Neural cell (in vitro differentiated cells): ENCODE results near the gene ZNF778. TPM values are rescaled to one million over a fixed set of nuclear protein-coding genes. Genes with fewer than 3 reads are reported as not detected.
"Not testable (repeated sequence)": the region's sequence is repeated elsewhere in the genome, so short reads cannot be mapped to it uniquely, and the experiment has no call there.

Source experiments
- H2AFZ ChIP-seq: fragments of 200-600, 300-800 bp; sonication (generic), shearing (Covaris generic); 2 replicates; pipeline ENCODE4 v1.6.0; 2014; ENCODE audit warnings: low read depth, mild to moderate bottlenecking, antibody characterized with exemption, low read length, moderate library complexity
- H3F3A ChIP-seq: fragments of 200-600 bp; shearing (Covaris generic); 2 replicates; pipeline ENCODE4 v1.6.1; 2016; ENCODE audit warnings: mild to moderate bottlenecking, moderate library complexity, mixed read lengths, antibody characterized with exemption, low read length; ENCODE audit not compliant: insufficient read depth, poor library complexity, severe bottlenecking
- H3K27ac ChIP-seq: fragments of 200-600, 300-800 bp; sonication (generic), shearing (Covaris generic); 2 replicates; pipeline ENCODE4 v1.5.1; 2014; ENCODE audit warnings: mild to moderate bottlenecking, low read length, moderate library complexity
- H3K27me3 ChIP-seq: fragments of 300-800, 200-600 bp; sonication (generic), shearing (Covaris generic); 2 replicates; pipeline ENCODE4 v1.6.0; 2014; ENCODE audit warnings: mild to moderate bottlenecking, low read depth, low read length, moderate library complexity; ENCODE audit not compliant: insufficient read depth
- H3K36me3 ChIP-seq: fragments of 300-800, 200-600 bp; sonication (generic), shearing (Covaris generic); 2 replicates; pipeline ENCODE4 v1.5.1; 2014; ENCODE audit warnings: mild to moderate bottlenecking, antibody characterized with exemption, low read length, moderate library complexity; ENCODE audit not compliant: insufficient read depth
- H3K4me2 ChIP-seq: fragments of 300-800, 200-600 bp; sonication (generic), shearing (Covaris generic); 2 replicates; pipeline ENCODE4 v1.6.0; 2014; ENCODE audit warnings: mild to moderate bottlenecking, low read length
- H3K4me3 ChIP-seq: fragments of 300-800, 200-600 bp; sonication (generic), shearing (Covaris generic); 2 replicates; pipeline ENCODE4 v1.5.1; 2014; ENCODE audit warnings: mild to moderate bottlenecking, low read length, moderate library complexity
- H3K79me2 ChIP-seq: fragments of 200-600 bp; shearing (Covaris generic); replicated peaks from 2 replicates; pipeline ENCODE4 v1.6.0; 2014; ENCODE audit warnings: mild to moderate bottlenecking, low read length, moderate library complexity; ENCODE audit not compliant: insufficient read depth
- H3K9ac ChIP-seq: fragments of 300-800, 200-600 bp; sonication (generic), shearing (Covaris generic); 2 replicates; pipeline ENCODE4 v1.6.1; 2016; ENCODE audit warnings: mild to moderate bottlenecking, low read length, mixed read lengths
- H3K9me2 ChIP-seq: fragments of 200-600 bp; shearing (Covaris generic); 2 replicates; pipeline ENCODE4 v1.6.1; 2016; ENCODE audit warnings: mild to moderate bottlenecking, low read length, mixed read lengths; ENCODE audit not compliant: insufficient read depth
- H3K9me3 ChIP-seq: fragments of 200-600, 300-800 bp; sonication (generic), shearing (Covaris generic); 2 replicates; pipeline ENCODE4 v1.6.1; 2016; ENCODE audit warnings: mild to moderate bottlenecking, mixed run types, low read length, moderate library complexity, mixed read lengths
- H4K20me1 ChIP-seq: fragments of 200-600 bp; shearing (Covaris generic); 2 replicates; pipeline ENCODE4 v1.6.1; 2016; ENCODE audit warnings: mild to moderate bottlenecking, mixed run types; ENCODE audit not compliant: insufficient read depth
- CTCF ChIP-seq: fragments of 450-650 bp; IDR thresholded peaks from 2 replicates; pipeline ENCODE4 v1.5.1; 2014; ENCODE audit warnings: antibody characterized with exemption, mild to moderate bottlenecking, moderate library complexity; ENCODE audit not compliant: poor library complexity, severe bottlenecking
- EP300 ChIP-seq: fragments of 450-650 bp; conservative IDR thresholded peaks from 2 replicates; pipeline ENCODE4 v1.6.1; 2014; ENCODE audit warnings: antibody characterized with exemption, mild to moderate bottlenecking, moderate library complexity; ENCODE audit not compliant: poor library complexity, severe bottlenecking
- MXI1 ChIP-seq: fragments of 450-650 bp; conservative IDR thresholded peaks from 2 replicates; pipeline ENCODE4 v1.6.1; 2014; ENCODE audit warnings: antibody characterized with exemption, mild to moderate bottlenecking; ENCODE audit not compliant: poor library complexity, severe bottlenecking
- POLR2AphosphoS5 ChIP-seq: IDR thresholded peaks from 2 replicates; pipeline ENCODE4 v1.6.1; 2012
- RAD21 ChIP-seq: fragments of 450-650 bp; conservative IDR thresholded peaks from 2 replicates; pipeline ENCODE4 v1.6.1; 2014; ENCODE audit warnings: antibody characterized with exemption, mild to moderate bottlenecking, moderate library complexity
- SMC3 ChIP-seq: fragments of 450-650 bp; conservative IDR thresholded peaks from 2 replicates; pipeline ENCODE4 v1.6.1; 2014; ENCODE audit warnings: antibody characterized with exemption, mild to moderate bottlenecking, moderate library complexity; ENCODE audit not compliant: poor library complexity
- TAF1 ChIP-seq: IDR thresholded peaks from 2 replicates; pipeline ENCODE4 v1.6.1; 2012; ENCODE audit warnings: low read depth
- polyA plus RNA-seq: library from polyadenylated mRNA; depleted of rRNA; stranded (reverse); fragments of >200 nt; gene quantifications from 2 replicates; pipeline ENCODE4 v1.2.3, GENCODE V29; 2014

ZNF778 gene
- polyA plus RNA-seq, 1 donor from 2014 or later: 14.7 TPM

- H3K9ac ChIP-seq: no peak overlapping the region
- no peak overlapping the region for H2AFZ ChIP-seq
Observed at GRCh38 chr16:89187032-89187769, 30.3 kb upstream of the ZNF778 start.

GRCh38 chr16:89187770-89188392, 29.6 kb upstream of the ZNF778 start:
- Histone ChIP-seq H2AFZ (no peak overlapping the region), H3F3A (no peaks in the 10 kb centered on the region), H3K4me2 (no peak overlapping the region), H3K9me2 (no peaks in the 10 kb centered on the region), H4K20me1 (no peaks in the 10 kb centered on the region), H3K36me3 (no peaks in the 10 kb centered on the region), H3K4me3 (no peak overlapping the region), H3K27ac (no peak overlapping the region), H3K9me3 (no peaks in the 10 kb centered on the region), H3K79me2 (no peaks in the 10 kb centered on the region), H3K27me3 (peaks cover 21% of the 10 kb centered on the region), H3K9ac (no peak overlapping the region)
- TF ChIP-seq MXI1 (no peak), EP300 (no peak)

More at GRCh38 chr16:89187032-89187769, 30.3 kb upstream of the ZNF778 start:
- Histone ChIP-seq H3K9me3 (no peaks in the 10 kb centered on the region), H3K4me3 (no peak overlapping the region), H3K9me2 (no peaks in the 10 kb centered on the region), H3K4me2 (no peak overlapping the region), H3K79me2 (no peaks in the 10 kb centered on the region), H4K20me1 (no peaks in the 10 kb centered on the region), H3K36me3 (no peaks in the 10 kb centered on the region), H3K27me3 (peaks cover 20% of the 10 kb centered on the region), H3K27ac (no peak overlapping the region), H3F3A (no peaks in the 10 kb centered on the region)
- no peak for TF ChIP-seq CTCF
- no peak for TF ChIP-seq SMC3
- TF ChIP-seq MXI1: no peak
- TF ChIP-seq EP300: no peak
- no peak for TF ChIP-seq POLR2AphosphoS5
- no peak for TF ChIP-seq RAD21
- TF ChIP-seq TAF1: no peak

GRCh38 chr16:89188471-89189357, 28.8 kb upstream of the ZNF778 start:
- H3K9me3 ChIP-seq, H3K79me2 ChIP-seq, H3K36me3 ChIP-seq, H3K4me2 ChIP-seq, H3K27ac ChIP-seq, H3K4me3 ChIP-seq, H3K9ac ChIP-seq, H2AFZ ChIP-seq, H3F3A ChIP-seq, H4K20me1 ChIP-seq, H3K9me2 ChIP-seq: not testable (repeated sequence)
- H3K27me3 ChIP-seq: peaks cover 21% of the 10 kb centered on the region
